HG03039 (cell line): ENCODE results near the gene CAMK2D.
"Not testable (repeated sequence)": the region's sequence is repeated elsewhere in the genome, so short reads cannot be mapped to it uniquely, and the experiment has no call there.

Experiments
- ATAC-seq: cut with Tn5 transposase; IDR thresholded peaks from one replicate; pipeline ENCODE4 v1.9.1; 2021; ENCODE audit warnings: mild to moderate bottlenecking, moderate library complexity; ENCODE audit not compliant: unreplicated experiment

CAMK2D gene

GRCh38 chr4:113763923-113764322, 2.4 kb upstream of the CAMK2D start:
- not testable (repeated sequence) for ATAC-seq

DNA sequence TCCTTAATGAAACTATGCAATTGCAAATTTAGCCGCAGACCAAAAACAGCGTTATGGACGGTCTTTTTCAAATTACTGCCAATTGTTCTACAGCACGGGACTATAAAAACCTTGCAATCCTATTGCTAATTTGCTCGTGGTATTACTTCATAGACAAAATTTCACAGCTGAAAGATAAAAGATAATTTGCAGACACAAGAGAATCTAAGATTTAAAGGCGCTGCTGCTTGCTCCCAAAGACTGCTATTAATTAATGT, 1.4 kb upstream of the CAMK2D start:
- ATAC-seq = no peak

DNA sequence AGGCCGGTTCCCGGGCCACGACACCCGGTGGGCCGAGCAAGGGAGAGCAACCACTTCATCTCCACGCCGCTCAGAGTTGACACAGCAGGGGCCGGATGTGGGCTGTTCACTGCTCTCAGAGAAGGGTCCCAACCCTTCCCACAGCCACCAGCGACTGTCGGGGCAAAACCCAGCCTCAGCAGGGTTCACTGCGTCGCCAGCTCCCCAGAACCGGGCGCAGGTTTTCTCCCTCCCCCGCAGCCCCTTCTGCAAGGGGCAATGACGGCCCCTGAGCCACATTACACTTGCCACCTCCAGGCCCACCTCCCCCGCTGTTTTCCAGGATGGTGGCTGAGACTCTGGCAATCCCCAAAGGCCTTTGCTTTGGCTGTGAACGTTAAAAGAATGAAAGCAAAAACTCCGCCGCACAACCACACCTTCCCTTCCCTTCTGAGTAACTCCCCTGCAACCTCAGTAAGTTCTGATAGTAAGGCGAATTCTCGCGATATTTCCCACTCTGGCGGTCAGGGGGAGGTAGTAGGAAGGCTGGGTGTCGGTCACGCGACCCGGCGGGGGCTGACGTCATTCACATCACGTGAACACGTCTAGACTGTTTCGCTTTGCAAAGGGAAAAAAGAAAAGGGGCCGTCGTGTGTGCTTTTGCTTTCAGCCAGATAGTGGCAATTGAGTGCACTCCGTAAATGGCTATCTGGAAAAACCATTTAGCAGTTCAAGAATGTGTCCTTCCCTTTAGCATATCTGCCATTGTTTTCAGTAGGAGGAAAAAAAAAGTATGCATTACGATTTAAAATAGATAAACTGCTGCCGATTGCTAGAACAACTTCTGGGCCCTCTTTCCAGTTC, 869 bp upstream of the CAMK2D start:
- peak; percentile 60 for ATAC-seq

DNA sequence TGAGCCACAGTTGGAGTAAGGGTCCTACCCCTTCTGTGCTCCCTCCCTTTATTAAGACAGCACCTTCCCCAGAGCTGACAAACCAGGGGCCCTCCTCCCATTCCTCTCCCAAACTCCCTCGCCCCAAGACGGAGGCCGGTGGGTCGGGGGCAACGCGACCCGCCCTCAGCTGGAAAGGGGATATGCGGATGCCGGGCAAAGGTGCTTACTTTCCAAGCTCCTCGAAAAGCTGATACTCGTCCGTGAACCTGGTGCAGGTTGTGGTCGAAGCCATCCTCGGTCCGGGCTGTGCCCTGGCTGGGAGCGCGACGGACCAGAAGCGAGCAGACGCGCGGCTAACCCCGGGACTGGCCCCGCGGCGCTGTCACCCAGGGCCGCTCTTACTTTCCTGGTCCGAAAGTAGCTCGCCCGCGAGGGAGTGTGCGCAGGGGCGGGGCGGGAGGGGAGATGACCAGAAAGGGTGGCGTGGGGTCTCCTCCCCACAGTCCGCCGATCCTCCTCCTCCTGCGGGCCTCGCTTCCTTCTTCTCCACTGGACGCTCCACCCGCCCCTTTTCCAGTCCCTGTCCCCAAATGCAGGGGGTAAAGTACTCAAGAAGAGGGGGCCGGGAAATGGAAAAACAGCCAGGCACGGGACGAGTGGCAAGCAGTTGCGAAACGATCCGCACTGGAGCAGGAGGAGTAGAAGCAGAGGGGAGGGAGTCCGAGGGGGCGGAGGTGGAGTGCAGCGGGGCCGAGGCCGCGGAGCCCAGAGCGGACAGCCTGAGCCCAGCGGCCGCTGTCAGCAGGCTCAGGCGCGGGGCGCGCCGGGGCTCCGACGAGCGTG, 531 bp downstream of the CAMK2D start:
- peak; percentile 20 for ATAC-seq

- ATAC-seq = no peak
Observed at GRCh38 chr4:113760094-113760794, 1.3 kb downstream of the CAMK2D start.

DNA sequence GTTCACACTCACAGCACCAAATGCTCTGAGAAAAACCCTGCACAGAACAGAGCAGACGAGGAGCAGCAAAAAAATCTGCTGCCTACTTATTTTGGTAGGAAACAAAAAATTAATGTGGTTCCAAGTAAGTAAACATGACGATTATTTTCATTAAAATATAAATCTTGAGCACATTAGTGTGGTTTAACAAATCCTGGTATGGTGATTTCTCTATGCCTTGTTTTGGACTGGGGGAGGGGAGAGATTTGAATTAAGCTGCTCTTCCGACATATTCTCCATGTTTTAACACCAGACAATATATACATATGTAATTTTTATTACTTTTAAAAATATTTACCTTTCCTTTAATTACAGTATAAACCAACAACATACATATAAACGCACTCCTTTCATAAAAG, 1.8 kb downstream of the CAMK2D start:
- ATAC-seq = no peak

GRCh38 chr4:113758372-113758771, 3.2 kb downstream of the CAMK2D start:
- no peak for ATAC-seq

DNA sequence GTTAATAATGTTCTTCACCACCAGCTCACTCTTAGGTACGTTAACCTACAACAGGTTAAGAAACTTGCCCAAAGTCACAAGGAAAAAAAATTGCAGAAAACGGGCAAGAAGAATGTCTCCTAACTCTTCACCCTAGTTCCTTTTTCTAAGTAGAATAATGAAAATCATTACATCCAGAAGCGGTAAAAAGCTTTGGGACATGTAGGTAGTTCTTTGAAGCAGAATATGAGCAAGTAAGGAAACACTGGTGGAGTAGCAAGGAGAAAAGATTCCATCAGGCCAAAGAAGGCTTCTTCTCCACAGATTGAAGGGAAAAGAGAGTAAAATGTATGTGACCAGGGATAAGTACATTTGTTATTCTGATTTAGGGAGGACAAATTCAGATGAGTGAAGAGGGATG, 4.1 kb downstream of the CAMK2D start:
- ATAC-seq = no peak

GRCh38 chr4:113756005-113756410, 5.5 kb downstream of the CAMK2D start:
- ATAC-seq = peak; percentile 80

DNA sequence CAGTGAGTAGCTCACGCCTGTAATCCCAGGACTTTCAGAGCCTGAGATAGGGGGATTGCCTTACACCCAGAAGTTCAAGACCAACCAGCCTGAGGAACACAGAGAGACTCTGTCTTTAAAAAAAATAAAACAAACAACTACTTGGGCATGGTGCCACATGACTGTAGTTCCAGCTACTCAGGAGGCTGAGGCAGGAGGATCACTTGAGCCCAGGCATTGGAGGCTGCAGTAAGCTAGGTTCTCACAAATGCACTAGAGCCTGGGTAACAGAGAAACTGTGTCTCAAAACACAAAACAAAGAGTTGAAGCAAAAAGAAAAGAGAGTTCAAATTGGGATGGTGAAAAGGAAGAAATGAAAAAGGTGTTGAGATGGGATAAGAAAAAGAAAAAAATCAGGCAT, 10.8 kb downstream of the CAMK2D start:
- ATAC-seq = no peak

- no peak for ATAC-seq
Observed at GRCh38 chr4:113750296-113750695, 11.2 kb downstream of the CAMK2D start.

DNA sequence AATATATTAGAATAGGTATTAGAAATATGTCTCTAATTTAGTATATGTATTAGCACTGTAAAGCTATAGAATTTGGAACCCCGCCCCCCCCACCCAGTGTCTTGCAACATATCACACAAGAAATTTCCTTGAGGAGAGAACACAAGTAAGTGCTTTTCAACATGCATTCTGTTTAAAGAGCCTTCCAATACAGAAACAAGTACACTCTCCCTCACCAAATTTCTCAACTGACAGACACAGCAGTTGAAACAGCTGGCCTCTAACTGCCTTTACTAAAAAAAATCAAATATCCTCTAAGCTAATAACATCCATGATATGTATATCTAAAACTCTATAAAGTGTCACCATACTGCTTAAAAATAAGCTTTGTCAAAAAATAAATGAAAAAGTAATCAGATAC, 12.4 kb downstream of the CAMK2D start:
- ATAC-seq = no peak

- ATAC-seq = no peak
Observed at GRCh38 chr4:113747949-113748348, 13.6 kb downstream of the CAMK2D start.

DNA sequence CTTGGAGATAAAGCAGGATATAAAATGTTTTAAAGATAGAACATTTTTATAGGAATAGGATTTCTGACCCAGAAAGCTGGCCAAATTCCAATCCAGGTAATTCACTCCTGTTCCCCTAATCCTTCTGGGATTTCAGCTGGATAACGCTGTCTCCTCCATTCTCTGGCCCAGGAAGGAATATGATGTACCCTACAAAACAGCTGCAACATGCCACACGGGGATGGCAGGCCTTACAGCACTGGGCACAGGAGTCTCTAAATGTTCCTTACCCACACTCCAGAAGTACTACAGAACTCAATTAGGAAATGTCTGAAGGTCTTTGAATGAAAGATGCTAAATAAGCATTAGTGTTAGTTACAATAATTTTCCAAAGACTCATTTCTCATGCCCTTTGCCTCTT, 15.8 kb downstream of the CAMK2D start:
- ATAC-seq = no peak

DNA sequence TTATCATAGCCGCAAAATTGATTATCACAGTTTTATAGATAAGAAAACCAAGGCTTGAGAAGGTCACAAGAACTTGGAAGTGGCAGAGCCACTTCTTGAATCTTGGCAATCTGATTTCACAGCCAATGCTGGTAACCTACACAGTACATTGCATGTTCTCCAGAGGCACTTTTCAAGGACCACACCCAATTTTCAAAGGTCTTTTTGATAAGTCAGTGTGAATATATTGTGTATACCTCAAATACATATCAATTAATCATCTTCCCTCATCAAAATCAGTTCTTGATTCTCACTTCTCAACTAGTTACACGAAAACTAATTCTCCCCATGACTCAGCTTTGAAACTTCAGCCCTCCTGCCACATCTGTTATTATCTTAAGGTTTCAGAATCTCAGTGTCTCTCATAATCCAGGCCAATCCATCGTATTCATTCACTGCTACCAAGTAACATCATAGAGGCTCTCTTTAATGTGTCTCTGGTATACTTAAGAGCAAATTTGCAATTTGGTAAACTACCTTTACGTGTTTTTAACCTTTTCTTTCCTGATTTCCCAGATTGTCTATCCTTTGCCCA, 16.8 kb downstream of the CAMK2D start:
- ATAC-seq = no peak

DNA sequence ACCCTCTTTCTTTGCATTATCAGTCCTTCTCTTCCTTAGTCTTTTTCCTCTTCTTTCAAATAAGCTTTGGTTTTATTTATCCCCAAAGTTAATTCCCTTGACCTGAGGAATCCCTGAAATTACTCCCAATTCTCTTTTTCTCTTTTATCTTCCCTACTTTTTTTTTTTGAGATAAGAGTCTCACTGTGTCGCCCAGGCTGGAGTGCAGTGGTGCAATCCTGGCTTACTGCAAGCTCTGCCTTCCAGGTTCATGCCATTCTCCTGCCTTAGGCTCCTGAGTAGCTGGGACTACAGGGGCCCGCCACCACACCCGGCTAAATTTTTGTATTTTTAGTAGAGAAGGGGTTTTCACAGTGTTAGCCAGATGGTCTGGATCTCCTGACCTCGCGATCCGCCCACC, 17.8 kb downstream of the CAMK2D start:
- ATAC-seq = no peak

GRCh38 chr4:113742643-113743042, 18.9 kb downstream of the CAMK2D start:
- ATAC-seq = no peak

GRCh38 chr4:113741956-113742355, 19.6 kb downstream of the CAMK2D start:
- ATAC-seq = no peak

GRCh38 chr4:113740857-113741379, 20.6 kb downstream of the CAMK2D start:
- ATAC-seq = no peak

DNA sequence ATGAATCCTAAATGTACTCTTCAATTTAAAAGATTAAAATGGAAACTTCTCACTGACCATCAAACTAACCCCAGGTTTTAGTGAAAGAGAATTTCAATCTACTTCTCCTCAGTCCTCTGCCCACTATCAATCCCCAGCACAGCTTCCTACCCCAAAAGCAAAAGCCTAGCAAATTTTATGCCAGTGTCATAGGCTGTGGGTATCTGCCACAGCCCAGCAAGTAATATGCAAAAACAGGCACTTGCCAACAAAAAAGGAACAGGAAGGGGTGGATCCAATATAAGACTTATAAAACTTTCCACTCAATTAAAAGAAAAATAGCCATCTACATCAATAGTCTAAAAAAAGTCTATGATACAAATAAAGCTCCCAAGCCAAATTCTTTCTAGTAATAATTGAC, 22.3 kb downstream of the CAMK2D start:
- ATAC-seq = no peak

- ATAC-seq = no peak
Observed at GRCh38 chr4:113738251-113738650, 23.3 kb downstream of the CAMK2D start.
